Neuronal stem cell (in vitro differentiated cells): ENCODE results near the gene RAD9A.

Experiments used
- DNase-seq: peaks from one replicate; pipeline ENCODE4 v3.0.0-alpha.2; 2013; ENCODE audit warnings: low spot score
- H2AFZ ChIP-seq: one replicate; pipeline ENCODE4 v1.6.1; 2013; ENCODE audit warnings: mild to moderate bottlenecking, low read length, inconsistent platforms
- H2AK5ac ChIP-seq: 2 replicates; pipeline ENCODE4 v1.6.1; 2013; ENCODE audit warnings: low read depth, mild to moderate bottlenecking, inconsistent platforms, low read length, moderate library complexity, mixed read lengths
- H2BK120ac ChIP-seq: 2 replicates; pipeline ENCODE4 v1.6.1; 2013; ENCODE audit warnings: low read depth, mild to moderate bottlenecking, inconsistent platforms, low read length, moderate library complexity, mixed read lengths
- H2BK12ac ChIP-seq: one replicate; pipeline ENCODE4 v1.6.1; 2013; ENCODE audit warnings: low read length, inconsistent platforms
- H2BK15ac ChIP-seq: 2 replicates; pipeline ENCODE4 v1.6.1; 2013; ENCODE audit warnings: mild to moderate bottlenecking, low read length, inconsistent platforms, mixed read lengths
- H2BK5ac ChIP-seq: one replicate; pipeline ENCODE4 v1.6.1; 2013; ENCODE audit warnings: inconsistent platforms, mild to moderate bottlenecking, low read length, moderate library complexity
- H3K14ac ChIP-seq: one replicate; pipeline ENCODE4 v1.6.1; 2013; ENCODE audit warnings: low read length, inconsistent platforms
- H3K18ac ChIP-seq: 2 replicates; pipeline ENCODE4 v1.6.1; 2013; ENCODE audit warnings: low read length, inconsistent platforms
- H3K23ac ChIP-seq: 2 replicates; pipeline ENCODE4 v1.6.1; 2013; ENCODE audit warnings: low read depth, mild to moderate bottlenecking, mixed read lengths, low read length, inconsistent platforms; ENCODE audit not compliant: poor library complexity
- H3K27ac ChIP-seq: replicated peaks from 3 replicates; pipeline ENCODE4 v1.5.1; 2013; ENCODE audit warnings: low read length, inconsistent platforms
- H3K27me3 ChIP-seq, 3 experiments: 2 replicates each; pipeline ENCODE4 v1.6.1; 2013; ENCODE audit warnings: low read length in 3 of 3, mild to moderate bottlenecking in 2 of 3, inconsistent platforms in 1 of 3, low read depth in 1 of 3, mixed read lengths in 1 of 3, moderate library complexity in 1 of 3; ENCODE audit not compliant: control insufficient read depth in 3 of 3, insufficient read depth in 3 of 3
- H3K36me3 ChIP-seq, 2 donors: replicated peaks in 1 of 2; 2 replicates each; pipeline ENCODE4 v1.6.1; 2013; ENCODE audit warnings: low read length in 2 of 2; ENCODE audit not compliant: control insufficient read depth in 2 of 2, insufficient read depth in 2 of 2
- H3K4ac ChIP-seq: 2 replicates; pipeline ENCODE4 v1.6.1; 2013; ENCODE audit warnings: inconsistent platforms, mild to moderate bottlenecking, low read length, moderate library complexity
- H3K4me1 ChIP-seq, 2 donors: 1 replicate in 1 of 2; 2 replicates in 1 of 2; pipeline ENCODE4 v1.6.1; 2013; ENCODE audit warnings: low read length in 2 of 2, low read depth in 1 of 2; ENCODE audit not compliant: control insufficient read depth in 2 of 2, insufficient read depth in 1 of 2
- H3K4me2 ChIP-seq: one replicate; pipeline ENCODE4 v1.6.1; 2013; ENCODE audit warnings: mild to moderate bottlenecking, low read length, inconsistent platforms; ENCODE audit not compliant: insufficient read depth, poor library complexity, severe bottlenecking
- H3K4me3 ChIP-seq, 2 donors: 2 replicates each; pipeline ENCODE4 v1.5.1; 2013; ENCODE audit warnings: low read length in 2 of 2, mild to moderate bottlenecking in 2 of 2, inconsistent platforms in 1 of 2, moderate library complexity in 1 of 2
- H3K79me1 ChIP-seq: one replicate; pipeline ENCODE4 v1.6.1; 2013; ENCODE audit warnings: low read depth, mild to moderate bottlenecking, inconsistent platforms, low read length, moderate library complexity
- H3K9ac ChIP-seq: one replicate; pipeline ENCODE4 v1.6.1; 2013; ENCODE audit warnings: mild to moderate bottlenecking, low read depth, low read length, inconsistent platforms; ENCODE audit not compliant: poor library complexity
- H3K9me3 ChIP-seq, 2 donors: replicated peaks in 1 of 2; 2 replicates each; pipeline versions ENCODE3 to v1.6.1; 2013; ENCODE audit warnings: low read length in 2 of 2, mild to moderate bottlenecking in 2 of 2, inconsistent platforms in 1 of 2, low read depth in 1 of 2, mixed read lengths in 1 of 2, moderate library complexity in 1 of 2; ENCODE audit not compliant: control insufficient read depth in 2 of 2, insufficient read depth in 1 of 2
- H4K8ac ChIP-seq: one replicate; pipeline ENCODE4 v1.6.1; 2013; ENCODE audit warnings: low read depth, mild to moderate bottlenecking, inconsistent platforms, low read length, moderate library complexity
- H4K91ac ChIP-seq: one replicate; pipeline ENCODE4 v1.6.1; 2013; ENCODE audit warnings: low read length, low read depth, mild to moderate bottlenecking, inconsistent platforms; ENCODE audit not compliant: poor library complexity
- WGBS, 2 donors: extraction: QIAGEN DNeasy Blood & Tissue Kit; methylation state at CpG; one replicate each; pipeline ENCODE4 v1.1.7; 2013; ENCODE audit warnings: missing lambda C conversion rate in 2 of 2, mixed read lengths in 1 of 2; ENCODE audit not compliant: insufficient read length in 2 of 2, insufficient replicate concordance in 1 of 2; ENCODE audit errors: extremely low coverage in 2 of 2; 5-methylcytosine and 5-hydroxymethylcytosine counted together

RAD9A gene

GRCh38 chr11:67378544-67378943 lies 13.2 kb upstream of the RAD9A start:
- no peak overlapping the region for H3K4me2 ChIP-seq
- H3K27me3 ChIP-seq, result peaks cover 0 to 6% (median 0%) of the 10 kb centered on the region in 3 experiments
- H3K18ac ChIP-seq, result peak overlapping the region; percentile 38
- peak overlapping the region; percentile 88 for H2AK5ac ChIP-seq
- H3K79me1 ChIP-seq, result no peaks in the 10 kb centered on the region
- no CpG with 5 or more reads among the region's 4 CpGs for WGBS, 2 donors
- H2BK12ac ChIP-seq, result peak overlapping the region; percentile 41
- no peak overlapping the region for H3K4me3 ChIP-seq
- peak overlapping the region; percentile 12 for H3K9ac ChIP-seq
- H3K23ac ChIP-seq, result no peak overlapping the region
- H2AFZ ChIP-seq, result no peak overlapping the region
- no peak overlapping the region for H3K27ac ChIP-seq
- H3K14ac ChIP-seq, result no peak overlapping the region
- H3K36me3 ChIP-seq, result no peaks in the 10 kb centered on the region
- H3K4me1 ChIP-seq, result peaks cover 29 to 31% of the 10 kb centered on the region in 2 donors
- no peak overlapping the region for H3K4ac ChIP-seq
- no peak for DNase-seq
- H4K8ac ChIP-seq, result no peak overlapping the region
- H2BK15ac ChIP-seq, result peak overlapping the region; percentile 78
- no peaks in the 10 kb centered on the region for H3K9me3 ChIP-seq
- H4K91ac ChIP-seq, result peak overlapping the region; percentile 72
- H2BK120ac ChIP-seq, result no peak overlapping the region
- peak overlapping the region; percentile 66 for H2BK5ac ChIP-seq

- Histone ChIP-seq H4K91ac (no peak overlapping the region), H3K14ac (peak overlapping the region; percentile 63), H3K36me3 (no peaks in the 10 kb centered on the region), H3K4me2 (no peak overlapping the region), H3K18ac (peak overlapping the region; percentile 48), H3K9me3 (no peaks in the 10 kb centered on the region), H3K4ac (no peak overlapping the region), H3K9ac (no peak overlapping the region), H3K79me1 (no peaks in the 10 kb centered on the region), H2BK12ac (peak overlapping the region; percentile 93), H3K4me3 (no peak overlapping the region), H3K27me3 (peaks cover 0 to 6% (median 0%) of the 10 kb centered on the region in 3 experiments), H3K23ac (peak overlapping the region; percentile 89), H3K27ac (no peak overlapping the region), H3K4me1 (peaks cover 24 to 27% of the 10 kb centered on the region in 2 donors), H2AFZ (no peak overlapping the region), H2BK120ac (no peak overlapping the region), H2AK5ac (peak overlapping the region; percentile 89), H2BK5ac (peak overlapping the region; percentile 66), H4K8ac (peak overlapping the region; percentile 65), H2BK15ac (peak overlapping the region; percentile 78)
- WGBS, 2 donors, result no CpG with 5 or more reads among the region's 23 CpGs
- DNase-seq, result no peak
Observed at GRCh38 chr11:67379061-67380058, 12.4 kb upstream of the RAD9A start.

- Histone ChIP-seq H3K9ac (no peak overlapping the region), H3K4me2 (no peak overlapping the region), H2BK15ac (no peak overlapping the region), H3K4me1 (peaks cover 5 to 12% of the 10 kb centered on the region in 2 donors), H2BK5ac (peak overlapping the region; percentile 3), H3K9me3 (no peaks in the 10 kb centered on the region), H3K36me3 (no peaks in the 10 kb centered on the region), H2AK5ac (peak overlapping the region; percentile 60), H4K8ac (no peak overlapping the region), H3K4me3 (no peak overlapping the region), H2BK120ac (no peak overlapping the region), H3K18ac (peak overlapping the region; percentile 9), H3K14ac (no peak overlapping the region), H3K23ac (no peak overlapping the region), H2BK12ac (no peak overlapping the region), H3K4ac (no peak overlapping the region), H3K79me1 (no peaks in the 10 kb centered on the region), H2AFZ (no peak overlapping the region), H3K27me3 (peaks cover 0 to 6% (median 0%) of the 10 kb centered on the region in 3 experiments), H3K27ac (no peak overlapping the region), H4K91ac (no peak overlapping the region)
- WGBS, 2 donors, result no CpG with 5 or more reads among the region's 13 CpGs
- DNase-seq, result no peak
Observed at GRCh38 chr11:67381244-67381972, 10.4 kb upstream of the RAD9A start.
